Measurements from ENCODE around the gene GPC6. TPM values are rescaled to one million over a fixed set of nuclear protein-coding genes. Genes with fewer than 3 reads are reported as not detected.

The GPC6 gene
- total and polyA plus RNA-seq, 2 donors (not counting 3 experiments of a cell fraction or from before 2014, with no cell fraction given): 0.01 TPM; not detected in 1

DNA sequence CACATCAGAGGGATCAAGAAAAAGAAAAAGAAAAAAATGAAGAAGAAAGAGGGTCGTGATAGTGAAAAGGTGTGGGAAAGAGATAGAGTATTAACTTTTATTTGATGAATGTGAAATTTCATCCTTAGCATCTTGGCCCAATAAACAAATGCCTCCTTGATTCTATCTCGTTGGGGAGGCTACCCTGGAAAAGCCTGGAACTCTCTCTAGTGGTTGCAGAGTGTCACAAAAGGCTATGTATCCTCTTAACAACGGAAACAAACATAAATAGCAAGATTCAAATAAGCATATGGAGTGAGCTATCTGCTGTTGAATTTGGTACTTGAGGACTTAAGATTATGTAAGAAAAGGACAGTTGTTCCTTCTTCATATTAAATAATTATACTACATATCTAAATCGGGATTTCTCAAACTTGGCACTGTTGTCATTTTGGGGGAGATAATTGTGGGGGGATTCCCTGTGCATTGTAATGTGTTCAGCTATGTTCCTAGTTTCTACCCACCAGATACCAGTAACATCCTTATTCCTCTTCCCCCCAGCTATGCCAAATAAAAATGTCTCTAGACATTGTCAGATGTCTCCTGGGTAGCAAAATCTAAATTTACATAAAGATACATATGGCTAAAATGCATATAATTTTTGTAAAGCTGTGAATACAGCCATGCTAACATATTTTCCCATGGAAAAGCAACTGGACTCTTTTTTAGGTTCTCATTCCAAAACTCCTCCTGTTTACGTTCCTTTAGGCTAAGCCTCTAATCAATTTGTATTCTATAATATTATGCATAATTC is 695.7 kb downstream of the GPC6 start:
- ChIA-PET POLR2A (no interaction called here), CTCF (no interaction called here)
- intact Hi-C loops (cut with micrococcal nuclease): no loop called here
- Histone ChIP-seq H3K79me2 (ENCODE audit: control insufficient read depth, insufficient read depth, low read length) (no peaks in the 10 kb centered on the region), H3K4me1 (ENCODE audit: control insufficient read depth, extremely low read depth, insufficient read depth, low read length) (no peaks in the 10 kb centered on the region), H3K9ac (replicated peaks; ENCODE audit: extremely low read depth, insufficient read depth, low read length) (no peak overlapping the region), H3K9me1 (replicated peaks; ENCODE audit: control insufficient read depth, extremely low read depth, insufficient read depth, low read length) (no peaks in the 10 kb centered on the region), H3K9me3 (replicated peaks; ENCODE audit: control insufficient read depth, insufficient read depth, low read length) (peaks cover 4% of the 10 kb centered on the region), H3K4me3 (replicated peaks in 1 of 3; ENCODE audit: insufficient read depth in 1 of 3, low read depth in 1 of 3, low read length in 3 of 3) (no peak overlapping the region), H2AFZ (ENCODE audit: low read depth, low read length) (no peak overlapping the region), H3K4me2 (ENCODE audit: insufficient read depth, low read length) (no peak overlapping the region), H4K20me1 (replicated peaks; ENCODE audit: control insufficient read depth, extremely low read depth, insufficient read depth, low read length) (no peaks in the 10 kb centered on the region), H3K27me3 (ENCODE audit: control insufficient read depth in 2 of 2, insufficient read depth in 2 of 2, low read length in 2 of 2) (no peaks in the 10 kb centered on the region), H3K27ac (ENCODE audit: insufficient read depth, low read depth, low read length) (no peak overlapping the region), H3K36me3 (ENCODE audit: control insufficient read depth in 2 of 2, extremely low read depth in 1 of 2, insufficient read depth in 2 of 2, low read length in 2 of 2) (no peaks in the 10 kb centered on the region)
- FAIRE-seq: no peak
- DNase-seq (ENCODE audit: low read depth, low spot score): no peak
- BruUV-seq (replicated peaks): no TSS peak
- no peak for TF ChIP-seq POLR2AphosphoS5 (IDR thresholded peaks at IDR 0.05; ENCODE audit: insufficient read depth, low read depth, low read length)
- TF ChIP-seq FOS (IDR thresholded peaks at IDR 0.05; ENCODE audit: borderline replicate concordance, insufficient read depth, low read length): no peak
- no peak for TF ChIP-seq JUN (IDR thresholded peaks at IDR 0.05; ENCODE audit: borderline replicate concordance, insufficient read depth, insufficient read length, low read depth)
- dilution Hi-C loops (cut with MboI; ENCODE audit: extremely low pct_ligation_motif_present, low sequenced_read_pairs): no loop called here

DNA sequence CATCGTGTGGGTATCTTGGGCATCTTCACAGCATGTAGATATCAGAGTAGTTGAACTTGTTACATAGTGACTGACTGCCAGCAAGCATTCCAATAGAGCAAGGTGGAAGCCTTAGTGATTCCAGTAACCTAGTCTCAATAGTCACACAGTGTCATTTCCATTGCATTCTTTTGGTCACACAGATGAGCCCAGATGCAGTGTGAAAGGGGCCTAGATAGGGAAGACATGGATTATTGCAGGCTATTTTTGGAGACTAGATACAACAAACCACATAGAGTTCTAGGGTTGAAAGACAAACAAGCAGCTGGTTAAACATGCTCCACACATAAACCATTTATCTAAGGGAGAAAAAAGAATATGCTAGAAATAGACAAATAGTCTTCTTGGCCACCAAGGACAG is 699.4 kb downstream of the GPC6 start:
- Histone ChIP-seq H3K4me1 (ENCODE audit: control insufficient read depth, extremely low read depth, insufficient read depth, low read length) (no peaks in the 10 kb centered on the region), H3K27ac (ENCODE audit: insufficient read depth, low read depth, low read length) (no peak overlapping the region), H3K9ac (replicated peaks; ENCODE audit: extremely low read depth, insufficient read depth, low read length) (no peak overlapping the region), H3K27me3 (ENCODE audit: control insufficient read depth in 2 of 2, insufficient read depth in 2 of 2, low read length in 2 of 2) (no peaks in the 10 kb centered on the region), H4K20me1 (replicated peaks; ENCODE audit: control insufficient read depth, extremely low read depth, insufficient read depth, low read length) (no peaks in the 10 kb centered on the region), H3K79me2 (ENCODE audit: control insufficient read depth, insufficient read depth, low read length) (no peaks in the 10 kb centered on the region), H3K36me3 (ENCODE audit: control insufficient read depth in 2 of 2, extremely low read depth in 1 of 2, insufficient read depth in 2 of 2, low read length in 2 of 2) (no peaks in the 10 kb centered on the region), H3K4me3 (replicated peaks in 1 of 3; ENCODE audit: insufficient read depth in 1 of 3, low read depth in 1 of 3, low read length in 3 of 3) (no peak overlapping the region), H3K9me3 (replicated peaks; ENCODE audit: control insufficient read depth, insufficient read depth, low read length) (no peaks in the 10 kb centered on the region), H3K9me1 (replicated peaks; ENCODE audit: control insufficient read depth, extremely low read depth, insufficient read depth, low read length) (no peaks in the 10 kb centered on the region), H2AFZ (ENCODE audit: low read depth, low read length) (no peak overlapping the region), H3K4me2 (ENCODE audit: insufficient read depth, low read length) (no peak overlapping the region)
- BruUV-seq (replicated peaks): no TSS peak
- POLR2A ChIA-PET: no interaction called here
- CTCF ChIA-PET: no interaction called here
- dilution Hi-C loops (cut with MboI; ENCODE audit: extremely low pct_ligation_motif_present, low sequenced_read_pairs) (no loop called here), intact Hi-C loops (cut with micrococcal nuclease) (no loop called here)
- TF ChIP-seq GATA2 (IDR thresholded peaks at IDR 0.05; ENCODE audit: insufficient read depth, insufficient read length, low read depth, low read length) (no peak), JUN (IDR thresholded peaks at IDR 0.05; ENCODE audit: borderline replicate concordance, insufficient read depth, insufficient read length, low read depth) (no peak), EZH2 (IDR thresholded peaks at IDR 0.05; ENCODE audit: borderline replicate concordance, low read depth, low read length, severe bottlenecking) (no peak), POLR2A (IDR thresholded peaks at IDR 0.05; ENCODE audit: low read depth, low read length) (no peak), POLR2AphosphoS5 (IDR thresholded peaks at IDR 0.05; ENCODE audit: insufficient read depth, low read depth, low read length) (no peak), FOS (IDR thresholded peaks at IDR 0.05; ENCODE audit: borderline replicate concordance, insufficient read depth, low read length) (no peak), MYC (IDR thresholded peaks at IDR 0.05; ENCODE audit: low read depth, low read length) (no peak)
- TF ChIP-seq, protein P1, sequence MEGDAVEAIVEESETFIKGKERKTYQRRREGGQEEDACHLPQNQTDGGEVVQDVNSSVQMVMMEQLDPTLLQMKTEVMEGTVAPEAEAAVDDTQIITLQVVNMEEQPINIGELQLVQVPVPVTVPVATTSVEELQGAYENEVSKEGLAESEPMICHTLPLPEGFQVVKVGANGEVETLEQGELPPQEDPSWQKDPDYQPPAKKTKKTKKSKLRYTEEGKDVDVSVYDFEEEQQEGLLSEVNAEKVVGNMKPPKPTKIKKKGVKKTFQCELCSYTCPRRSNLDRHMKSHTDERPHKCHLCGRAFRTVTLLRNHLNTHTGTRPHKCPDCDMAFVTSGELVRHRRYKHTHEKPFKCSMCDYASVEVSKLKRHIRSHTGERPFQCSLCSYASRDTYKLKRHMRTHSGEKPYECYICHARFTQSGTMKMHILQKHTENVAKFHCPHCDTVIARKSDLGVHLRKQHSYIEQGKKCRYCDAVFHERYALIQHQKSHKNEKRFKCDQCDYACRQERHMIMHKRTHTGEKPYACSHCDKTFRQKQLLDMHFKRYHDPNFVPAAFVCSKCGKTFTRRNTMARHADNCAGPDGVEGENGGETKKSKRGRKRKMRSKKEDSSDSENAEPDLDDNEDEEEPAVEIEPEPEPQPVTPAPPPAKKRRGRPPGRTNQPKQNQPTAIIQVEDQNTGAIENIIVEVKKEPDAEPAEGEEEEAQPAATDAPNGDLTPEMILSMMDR (IDR thresholded peaks at IDR 0.05; ENCODE audit: extremely low read depth in 1 of 2, insufficient read depth in 1 of 2, low read depth in 1 of 2, low read length in 2 of 2): no peak
- TF ChIP-seq, protein P2, sequence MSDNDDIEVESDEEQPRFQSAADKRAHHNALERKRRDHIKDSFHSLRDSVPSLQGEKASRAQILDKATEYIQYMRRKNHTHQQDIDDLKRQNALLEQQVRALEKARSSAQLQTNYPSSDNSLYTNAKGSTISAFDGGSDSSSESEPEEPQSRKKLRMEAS (IDR thresholded peaks at IDR 0.05; ENCODE audit: insufficient read depth, insufficient read length): no peak
- FAIRE-seq (no peak), DNase-seq (ENCODE audit: low read depth, low spot score) (no peak)

Data from endothelial cell of umbilical vein (primary cell).